CD4-positive, alpha-beta memory T cell (primary cell): Measurements from ENCODE around the gene GIPC2. TPM values are rescaled to one million over a fixed set of nuclear protein-coding genes. Genes with fewer than 3 reads are reported as not detected.

Experiments
- CTCF ChIA-PET: fragments of 350-600 bp; sonication (Branson Sonifier 250); formaldehyde crosslinking; loops from one replicate; lab custom pipeline; 2021; ENCODE audit warnings: inconsistent platforms; ENCODE audit not compliant: partially characterized antibody; lab: Charles Lee
- POLR2A ChIA-PET: fragments of 350-600 bp; sonication (Branson Sonifier 250); formaldehyde crosslinking; loops from one replicate; lab custom pipeline; 2021; ENCODE audit not compliant: partially characterized antibody; lab: Charles Lee
- DNase-seq, 5 donors: peaks; one replicate each; pipeline versions ENCODE4 v3.0.0 to v3.0.0-alpha.2; 2020 to 2022; ENCODE audit warnings: mixed read lengths in 1 of 5
- H3K27ac ChIP-seq: one replicate; pipeline ENCODE4 v1.7.0; 2013; ENCODE audit warnings: low read depth, low read length
- H3K27me3 ChIP-seq: 2 replicates; pipeline ENCODE4 v1.7.0; 2013; ENCODE audit warnings: mild to moderate bottlenecking, low read length, moderate library complexity; ENCODE audit not compliant: insufficient read depth
- H3K36me3 ChIP-seq: 2 replicates; pipeline ENCODE4 v1.7.0; 2013; ENCODE audit warnings: mild to moderate bottlenecking, low read length, moderate library complexity; ENCODE audit not compliant: insufficient read depth
- H3K4me1 ChIP-seq: 2 replicates; pipeline ENCODE4 v1.7.0; 2013; ENCODE audit warnings: mild to moderate bottlenecking, low read length, moderate library complexity; ENCODE audit not compliant: insufficient read depth
- H3K4me3 ChIP-seq, 2 donors: one replicate each; pipeline ENCODE4 v1.7.0; 2013; ENCODE audit warnings: low read length in 2 of 2, mild to moderate bottlenecking in 1 of 2
- H3K9me3 ChIP-seq, 2 donors: one replicate each; pipeline ENCODE4 v1.7.0; 2013; ENCODE audit warnings: low read length in 2 of 2, control low read depth in 1 of 2; ENCODE audit not compliant: control insufficient read depth in 1 of 2
- H3K27ac Mint-ChIP-seq, 7 donors: one replicate each; pipeline ENCODE4 v1.8.0; 2020 to 2021; ENCODE audit warnings: mixed read lengths in 7 of 7, mild to moderate bottlenecking in 6 of 7, inconsistent platforms in 3 of 7, moderate library complexity in 3 of 7
- H3K27me3 Mint-ChIP-seq, 2 donors: one replicate each; pipeline ENCODE4 v1.8.0; 2020 to 2021; ENCODE audit warnings: mixed read lengths in 2 of 2
- H3K36me3 Mint-ChIP-seq, 2 donors: one replicate each; pipeline ENCODE4 v1.8.0; 2020 to 2021; ENCODE audit warnings: mixed read lengths in 2 of 2, inconsistent platforms in 1 of 2, mild to moderate bottlenecking in 1 of 2
- H3K4me1 Mint-ChIP-seq, 4 donors: one replicate each; pipeline ENCODE4 v1.8.0; 2020 to 2021; ENCODE audit warnings: mixed read lengths in 4 of 4, mild to moderate bottlenecking in 1 of 4
- H3K4me3 Mint-ChIP-seq, 8 donors: one replicate each; pipeline ENCODE4 v1.8.0; 2020 to 2021; ENCODE audit warnings: mixed read lengths in 8 of 8, mild to moderate bottlenecking in 7 of 8, moderate library complexity in 6 of 8, inconsistent platforms in 3 of 8
- H3K9me3 Mint-ChIP-seq, 8 donors: one replicate each; pipeline ENCODE4 v1.8.0; 2020 to 2021; ENCODE audit warnings: mixed read lengths in 8 of 8, mild to moderate bottlenecking in 5 of 8, inconsistent platforms in 3 of 8, moderate library complexity in 1 of 8
- intact Hi-C: fragments of 100-400 bp; cut with micrococcal nuclease; formaldehyde crosslinking; loops from one replicate; pipeline ENCODE4 v1.15.1; 2023
- polyA plus RNA-seq, 2 donors: library from polyadenylated mRNA; unstranded; fragments of 300-500 nt; fragmentation: Illumina TruSeq; gene quantifications; one replicate each; pipeline ENCODE4 v1.2.3, GENCODE V29; 2021
- total RNA-seq, 2 experiments: library from RNA; stranded (reverse); gene quantifications; one replicate each; pipeline ENCODE4 v1.2.3, GENCODE V29; 2021

The GIPC2 gene
- total and polyA plus RNA-seq, 4 experiments from 2014 or later, result 0.13 to 0.52 (median 0.30) TPM

- ChIA-PET POLR2A (interaction anchor here (1.3 kb wide), 1 partner anchor 28 kb away, joined by 3 read pairs; no protein-coding TSS in a partner anchor), CTCF (no interaction called here)
- H3K4me3 ChIP-seq, result no peak overlapping the region
- no peaks in the 10 kb centered on the region for H3K4me1 ChIP-seq
- Mint-ChIP-seq H3K27ac (no peak overlapping the region), H3K36me3 (no peaks in the 10 kb centered on the region), H3K27me3 (peaks cover 4 to 11% of the 10 kb centered on the region in 2 donors), H3K4me3 (no peak overlapping the region), H3K9me3 (no peaks in the 10 kb centered on the region), H3K4me1 (no peaks in the 10 kb centered on the region)
- no peaks in the 10 kb centered on the region for H3K27me3 ChIP-seq
- no peak for DNase-seq
- H3K36me3 ChIP-seq, result no peaks in the 10 kb centered on the region
- H3K27ac ChIP-seq, result no peak overlapping the region
- no peaks in the 10 kb centered on the region for H3K9me3 ChIP-seq
- intact Hi-C loops, result no loop called here
Measured at GRCh38 chr1:78033797-78034172, 12.0 kb upstream of the GIPC2 start.

GRCh38 chr1:78035121-78035520 is 10.6 kb upstream of the GIPC2 start:
- Mint-ChIP-seq H3K27ac (no peak overlapping the region), H3K27me3 (peaks cover 4 to 11% of the 10 kb centered on the region in 2 donors), H3K4me3 (no peak overlapping the region), H3K9me3 (no peaks in the 10 kb centered on the region), H3K36me3 (no peaks in the 10 kb centered on the region), H3K4me1 (peaks cover 0 to under 1% (median 0%) of the 10 kb centered on the region in 4 donors)
- POLR2A ChIA-PET, result no interaction called here
- intact Hi-C loops, result no loop called here
- Histone ChIP-seq H3K27ac (no peak overlapping the region), H3K4me1 (no peaks in the 10 kb centered on the region), H3K9me3 (no peaks in the 10 kb centered on the region), H3K4me3 (no peak overlapping the region), H3K36me3 (no peaks in the 10 kb centered on the region), H3K27me3 (no peaks in the 10 kb centered on the region)
- CTCF ChIA-PET, result interaction anchor here (1.5 kb wide), 1 partner anchor 9 kb away, joined by 4 read pairs; no protein-coding TSS in a partner anchor
- DNase-seq, result no peak

GRCh38 chr1:78036450-78036849 is 9.3 kb upstream of the GIPC2 start:
- ChIA-PET CTCF (no interaction called here), POLR2A (interaction anchor here (0.7 kb wide), 1 partner anchor 901 kb away, joined by 3 read pairs; no protein-coding TSS in a partner anchor)
- intact Hi-C loops, result no loop called here
- Histone ChIP-seq H3K9me3 (no peaks in the 10 kb centered on the region), H3K4me1 (peaks cover 4% of the 10 kb centered on the region), H3K27me3 (no peaks in the 10 kb centered on the region), H3K27ac (no peak overlapping the region), H3K4me3 (no peak overlapping the region), H3K36me3 (no peaks in the 10 kb centered on the region)
- DNase-seq, result no peak
- no peak overlapping the region for H3K4me3 Mint-ChIP-seq
- no peaks in the 10 kb centered on the region for H3K36me3 Mint-ChIP-seq
- no peaks in the 10 kb centered on the region for H3K9me3 Mint-ChIP-seq
- peaks cover 4 to 11% of the 10 kb centered on the region in 2 donors for H3K27me3 Mint-ChIP-seq
- peaks cover 6 to 10% (median 7%) of the 10 kb centered on the region in 4 donors for H3K4me1 Mint-ChIP-seq
- H3K27ac Mint-ChIP-seq, result no peak overlapping the region

GRCh38 chr1:78038071-78038470 is 7.7 kb upstream of the GIPC2 start:
- no peaks in the 10 kb centered on the region for H3K9me3 Mint-ChIP-seq
- intact Hi-C loops, result no loop called here
- no peak overlapping the region for H3K27ac Mint-ChIP-seq
- no peak for DNase-seq
- Histone ChIP-seq H3K27me3 (no peaks in the 10 kb centered on the region), H3K4me1 (peaks cover 4% of the 10 kb centered on the region), H3K4me3 (no peak overlapping the region), H3K9me3 (no peaks in the 10 kb centered on the region), H3K36me3 (no peaks in the 10 kb centered on the region), H3K27ac (no peak overlapping the region)
- peaks cover 6 to 12% (median 8%) of the 10 kb centered on the region in 4 donors for H3K4me1 Mint-ChIP-seq
- H3K27me3 Mint-ChIP-seq, result peaks cover 3 to 11% of the 10 kb centered on the region in 2 donors
- ChIA-PET POLR2A (no interaction called here), CTCF (no interaction called here)
- H3K36me3 Mint-ChIP-seq, result no peaks in the 10 kb centered on the region
- no peak overlapping the region for H3K4me3 Mint-ChIP-seq

GRCh38 chr1:78038491-78038939 is 7.3 kb upstream of the GIPC2 start:
- Histone ChIP-seq H3K36me3 (no peaks in the 10 kb centered on the region), H3K27me3 (no peaks in the 10 kb centered on the region), H3K27ac (no peak overlapping the region), H3K9me3 (no peaks in the 10 kb centered on the region), H3K4me3 (no peak overlapping the region), H3K4me1 (peaks cover 4% of the 10 kb centered on the region)
- no peaks in the 10 kb centered on the region for H3K36me3 Mint-ChIP-seq
- ChIA-PET POLR2A (no interaction called here), CTCF (interaction anchor here (0.6 kb wide), 1 partner anchor 66 kb away, joined by 3 read pairs; no protein-coding TSS in a partner anchor)
- no peak overlapping the region for H3K4me3 Mint-ChIP-seq
- intact Hi-C loops, result no loop called here
- H3K9me3 Mint-ChIP-seq, result no peaks in the 10 kb centered on the region
- peaks cover 6 to 12% (median 8%) of the 10 kb centered on the region in 4 donors for H3K4me1 Mint-ChIP-seq
- DNase-seq, result no peak
- no peak overlapping the region for H3K27ac Mint-ChIP-seq
- peaks cover 6 to 11% of the 10 kb centered on the region in 2 donors for H3K27me3 Mint-ChIP-seq

- Mint-ChIP-seq H3K4me1 (peaks cover 10 to 25% (median 15%) of the 10 kb centered on the region in 4 donors), H3K27me3 (peaks cover 13 to 19% of the 10 kb centered on the region in 2 donors), H3K27ac (no peak overlapping the region), H3K4me3 (peak overlapping the region in 4 of 8 donors; percentile 35 to 56 (median 41)), H3K9me3 (peaks cover 0 to 4% (median 0%) of the 10 kb centered on the region in 8 donors), H3K36me3 (peaks cover 0 to 1% of the 10 kb centered on the region in 2 donors)
- H3K27ac ChIP-seq, result no peak overlapping the region
- no peak overlapping the region for H3K4me3 ChIP-seq
- intact Hi-C loops, result no loop called here
- CTCF ChIA-PET, result interaction anchor here (1.2 kb wide), 1 partner anchor 9 kb away, joined by 3 read pairs; no protein-coding TSS in a partner anchor
- H3K27me3 ChIP-seq, result peaks cover 12% of the 10 kb centered on the region
- DNase-seq, result no peak
- no peaks in the 10 kb centered on the region for H3K36me3 ChIP-seq
- POLR2A ChIA-PET, result interaction anchor here (1.8 kb wide), 1 partner anchor 36 kb away, joined by 8 read pairs; the partner anchor contains the start of gene DNAJB4
- peaks cover 8% of the 10 kb centered on the region for H3K4me1 ChIP-seq
- no peaks in the 10 kb centered on the region for H3K9me3 ChIP-seq
Measured at GRCh38 chr1:78040484-78041089, 5.2 kb upstream of the GIPC2 start.

- H3K27ac ChIP-seq, result no peak overlapping the region
- no peak overlapping the region for H3K4me3 ChIP-seq
- no peaks in the 10 kb centered on the region for H3K36me3 ChIP-seq
- CTCF ChIA-PET, result interaction anchor here (2.0 kb wide), 1 partner anchor 8 kb away, joined by 4 read pairs; no protein-coding TSS in a partner anchor
- POLR2A ChIA-PET, result no interaction called here
- H3K9me3 ChIP-seq, result no peaks in the 10 kb centered on the region
- H3K27me3 ChIP-seq, result peaks cover 14% of the 10 kb centered on the region
- no peak for DNase-seq
- H3K4me1 ChIP-seq, result peaks cover 15% of the 10 kb centered on the region
- Mint-ChIP-seq H3K27ac (no peak overlapping the region), H3K36me3 (peaks cover 0 to 1% of the 10 kb centered on the region in 2 donors), H3K27me3 (peaks cover 29 to 35% of the 10 kb centered on the region in 2 donors), H3K4me1 (peaks cover 12 to 35% (median 25%) of the 10 kb centered on the region in 4 donors), H3K4me3 (peak overlapping the region in 1 of 8 donors; percentile 27), H3K9me3 (peaks cover 0 to 4% (median 0%) of the 10 kb centered on the region in 8 donors)
- intact Hi-C loops, result no loop called here
Measured at GRCh38 chr1:78043436-78043835, 2.3 kb upstream of the GIPC2 start.
